Activated CD8-positive, alpha-beta T cell treated with anti-CD3 and anti-CD28 coated beads, Interleukin-2, amount 10 ng/mL, durations not matched to agents 7 days and 5 days (primary cell): Measurements from ENCODE around the gene MYO18A. TPM values are rescaled to one million over a fixed set of nuclear protein-coding genes. Genes with fewer than 3 reads are reported as not detected.

ENCODE experiments used
- ATAC-seq: fragments of 150-1000 bp; cut with Tn5 transposase; one replicate; pipeline ENCODE4 v1.10.0; 2021; ENCODE audit warnings: moderate library complexity
- CTCF ChIA-PET: fragments of 350-600 bp; sonication (Branson Sonifier 250); formaldehyde crosslinking; loops from one replicate; lab custom pipeline; 2021; ENCODE audit warnings: antibody characterized with exemption; lab: Charles Lee
- POLR2A ChIA-PET: fragments of 350-600 bp; sonication (Branson Sonifier 250); formaldehyde crosslinking; loops from one replicate; lab custom pipeline; 2021; ENCODE audit warnings: antibody characterized with exemption; lab: Charles Lee
- DNase-seq: peaks from one replicate; pipeline ENCODE4 v3.0.0-alpha.2; 2020
- H3K27ac Mint-ChIP-seq: one replicate; pipeline ENCODE4 v1.8.0; 2021; ENCODE audit warnings: mild to moderate bottlenecking, mixed read lengths
- H3K27me3 Mint-ChIP-seq: one replicate; pipeline ENCODE4 v1.8.0; 2021; ENCODE audit warnings: low read depth, mixed read lengths
- H3K36me3 Mint-ChIP-seq: one replicate; pipeline ENCODE4 v1.8.0; 2021; ENCODE audit warnings: low read depth, mixed read lengths
- H3K4me1 Mint-ChIP-seq: one replicate; pipeline ENCODE4 v1.8.0; 2021; ENCODE audit warnings: low read depth, mixed read lengths
- H3K4me3 Mint-ChIP-seq: one replicate; pipeline ENCODE4 v1.8.0; 2021; ENCODE audit warnings: mild to moderate bottlenecking, mixed read lengths
- H3K9me3 Mint-ChIP-seq: one replicate; pipeline ENCODE4 v1.8.0; 2022; ENCODE audit warnings: mixed read lengths; ENCODE audit not compliant: insufficient read depth
- total RNA-seq, 2 experiments: library from RNA; stranded (reverse); gene quantifications; one replicate each; pipeline ENCODE4 v1.2.3, GENCODE V29; 2021

MYO18A gene
- total RNA-seq, 2 experiments from 2014 or later = 53.4 to 53.8 TPM

- H3K36me3 Mint-ChIP-seq = peaks cover 9% of the 10 kb centered on the region
- POLR2A ChIA-PET = interaction anchor here (1.0 to 1.2 kb wide), 2 partner anchors 9 kb away, joined by 3 to 4 read pairs; no protein-coding TSS in a partner anchor
- CTCF ChIA-PET = interaction anchor here (1.0 to 1.3 kb wide), 4 partner anchors 13 to 24 kb away, joined by 3 to 5 read pairs (median 4); no protein-coding TSS in a partner anchor
These were observed 79.9 kb downstream of the MYO18A start for GRCh38 chr17:29100296-29100695.

GRCh38 chr17:29099527-29099926 is 80.7 kb downstream of the MYO18A start:
- Mint-ChIP-seq H3K4me1 (peaks cover 7% of the 10 kb centered on the region), H3K27me3 (no peaks in the 10 kb centered on the region), H3K27ac (peak overlapping the region; percentile 64), H3K36me3 (peaks cover 9% of the 10 kb centered on the region), H3K4me3 (no peak overlapping the region), H3K9me3 (no peaks in the 10 kb centered on the region)
- ChIA-PET POLR2A (no interaction called here), CTCF (interaction anchor here (1.3 kb wide), 1 partner anchor 18 kb away, joined by 5 read pairs; no protein-coding TSS in a partner anchor)
- no peak for DNase-seq
- no peak for ATAC-seq

More at GRCh38 chr17:29100296-29100695, 79.9 kb downstream of the MYO18A start:
- Mint-ChIP-seq H3K27ac (no peak overlapping the region), H3K4me1 (peaks cover 7% of the 10 kb centered on the region), H3K9me3 (no peaks in the 10 kb centered on the region), H3K27me3 (no peaks in the 10 kb centered on the region), H3K4me3 (no peak overlapping the region)
- DNase-seq (no peak), ATAC-seq (no peak)

DNA sequence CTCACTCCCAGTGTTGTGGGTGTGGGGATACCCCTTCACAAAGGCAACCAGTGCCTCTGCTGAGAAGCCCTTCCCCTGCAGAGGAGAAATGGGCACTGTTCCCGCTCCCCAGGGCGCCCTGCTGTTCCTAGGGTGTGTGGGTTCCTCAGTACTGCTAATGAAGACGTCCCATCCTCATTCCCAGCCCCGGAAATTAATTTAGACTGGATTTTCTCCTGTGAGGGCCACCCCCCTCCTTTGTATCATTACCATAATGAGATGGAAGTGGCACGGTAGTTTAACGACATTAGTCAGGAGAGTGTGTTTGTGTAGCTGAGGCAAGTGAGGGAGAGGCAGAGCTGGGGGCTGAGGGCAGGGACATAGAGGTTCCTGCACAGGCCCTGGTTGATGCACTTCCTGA is 84.1 kb downstream of the MYO18A start:
- H3K9me3 Mint-ChIP-seq = no peaks in the 10 kb centered on the region
- ATAC-seq = no peak
- H3K27me3 Mint-ChIP-seq = no peaks in the 10 kb centered on the region
- POLR2A ChIA-PET = no interaction called here
- peaks cover 7% of the 10 kb centered on the region for H3K4me1 Mint-ChIP-seq
- CTCF ChIA-PET = no interaction called here
- H3K27ac Mint-ChIP-seq = no peak overlapping the region
- no peak for DNase-seq
- H3K4me3 Mint-ChIP-seq = no peak overlapping the region
- peaks cover 9% of the 10 kb centered on the region for H3K36me3 Mint-ChIP-seq

- Mint-ChIP-seq H3K4me3 (no peak overlapping the region), H3K27ac (no peak overlapping the region), H3K9me3 (no peaks in the 10 kb centered on the region), H3K27me3 (no peaks in the 10 kb centered on the region), H3K36me3 (peaks cover 12% of the 10 kb centered on the region), H3K4me1 (peaks cover 7% of the 10 kb centered on the region)
- CTCF ChIA-PET = interaction anchor here (0.9 to 2.3 kb wide), 2 partner anchors 20 to 129 kb away, joined by 5 to 8 read pairs; no protein-coding TSS in a partner anchor
- DNase-seq (no peak), ATAC-seq (no peak)
- POLR2A ChIA-PET = no interaction called here
These were observed 84.8 kb downstream of the MYO18A start for GRCh38 chr17:29095439-29095838.

DNA sequence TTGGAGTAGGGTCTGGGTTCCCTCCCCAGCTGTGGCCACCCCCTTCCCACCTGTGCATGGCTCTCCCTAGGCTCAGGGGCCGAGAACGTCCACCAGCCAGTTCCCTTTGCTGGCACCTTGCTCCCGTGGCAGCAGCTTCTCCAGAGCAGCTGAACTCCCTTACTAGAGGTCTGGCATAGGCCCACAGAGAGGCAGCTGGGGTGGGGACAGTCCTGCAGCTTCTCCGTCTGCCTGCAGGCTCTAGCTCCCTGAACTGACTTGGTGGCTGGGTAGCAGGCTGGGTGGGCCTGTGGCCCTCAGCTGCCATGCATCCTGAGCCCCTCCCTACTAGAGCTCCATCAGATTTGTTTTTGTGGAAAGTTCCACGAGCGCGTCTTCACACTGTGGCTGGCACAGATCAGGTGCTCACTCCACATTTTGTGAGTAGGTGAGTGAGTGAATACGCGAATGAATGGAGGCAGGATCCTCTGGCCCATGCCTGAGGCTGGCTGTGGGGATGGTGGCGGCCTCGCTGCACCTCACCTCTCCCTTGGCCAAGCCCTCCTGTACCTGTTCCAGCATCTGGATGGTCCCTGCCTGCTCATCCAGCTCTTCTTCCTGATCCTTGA is 86.0 kb downstream of the MYO18A start:
- Mint-ChIP-seq H3K27ac (no peak overlapping the region), H3K36me3 (peaks cover 12% of the 10 kb centered on the region), H3K4me3 (no peak overlapping the region), H3K4me1 (no peaks in the 10 kb centered on the region), H3K9me3 (no peaks in the 10 kb centered on the region), H3K27me3 (no peaks in the 10 kb centered on the region)
- CTCF ChIA-PET = interaction anchor here (1.0 to 2.3 kb wide), 3 partner anchors 22 to 129 kb away, joined by 4 to 8 read pairs (median 5); no protein-coding TSS in a partner anchor
- no peak for ATAC-seq
- POLR2A ChIA-PET = no interaction called here
- DNase-seq = no peak

DNA sequence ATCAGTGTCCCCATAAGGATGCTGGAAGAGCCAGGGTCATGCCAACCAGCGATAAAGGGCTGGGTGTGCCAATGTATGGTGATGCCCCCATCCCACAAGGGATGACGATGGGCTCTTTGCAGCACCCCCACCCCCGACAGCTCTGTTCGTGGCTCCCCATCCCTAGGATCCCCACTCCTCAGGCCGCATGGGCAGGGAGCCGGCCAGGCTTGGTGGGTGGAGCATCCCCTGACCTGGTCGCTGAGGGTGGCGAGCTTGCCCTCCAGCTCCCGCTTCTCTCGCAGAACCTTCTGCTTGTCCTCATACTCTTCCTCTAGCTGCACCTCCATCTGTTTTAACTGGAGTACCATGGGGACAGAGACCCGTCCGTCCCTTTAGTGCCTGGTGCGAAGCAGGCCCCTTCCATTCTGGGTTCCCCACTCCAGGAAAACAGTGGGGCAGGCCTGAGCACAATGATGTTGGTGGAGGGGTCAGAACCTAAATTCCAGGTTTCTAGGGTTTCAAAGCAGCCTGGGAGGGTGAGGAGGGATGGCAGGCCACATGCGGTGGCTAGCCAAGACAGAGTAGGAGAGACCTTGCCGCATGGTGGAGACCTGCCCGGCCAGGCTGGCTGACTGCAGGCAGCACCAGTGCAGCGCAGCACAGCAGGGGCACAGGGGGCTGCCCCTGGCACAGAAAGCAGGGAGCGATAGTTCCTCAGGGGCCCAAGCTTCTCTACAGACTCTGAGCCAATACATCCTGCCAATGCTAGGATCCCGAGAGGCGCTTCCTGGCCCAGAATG is 86.9 kb downstream of the MYO18A start:
- H3K36me3 Mint-ChIP-seq = peaks cover 10% of the 10 kb centered on the region
- H3K27ac Mint-ChIP-seq = no peak overlapping the region
- no peaks in the 10 kb centered on the region for H3K9me3 Mint-ChIP-seq
- POLR2A ChIA-PET = no interaction called here
- CTCF ChIA-PET = interaction anchor here (1.0 to 2.3 kb wide), 4 partner anchors 19 to 128 kb away, joined by 4 to 8 read pairs (median 6); no protein-coding TSS in a partner anchor
- no peaks in the 10 kb centered on the region for H3K4me1 Mint-ChIP-seq
- no peaks in the 10 kb centered on the region for H3K27me3 Mint-ChIP-seq
- ATAC-seq (no peak), DNase-seq (no peak)
- H3K4me3 Mint-ChIP-seq = no peak overlapping the region

DNA sequence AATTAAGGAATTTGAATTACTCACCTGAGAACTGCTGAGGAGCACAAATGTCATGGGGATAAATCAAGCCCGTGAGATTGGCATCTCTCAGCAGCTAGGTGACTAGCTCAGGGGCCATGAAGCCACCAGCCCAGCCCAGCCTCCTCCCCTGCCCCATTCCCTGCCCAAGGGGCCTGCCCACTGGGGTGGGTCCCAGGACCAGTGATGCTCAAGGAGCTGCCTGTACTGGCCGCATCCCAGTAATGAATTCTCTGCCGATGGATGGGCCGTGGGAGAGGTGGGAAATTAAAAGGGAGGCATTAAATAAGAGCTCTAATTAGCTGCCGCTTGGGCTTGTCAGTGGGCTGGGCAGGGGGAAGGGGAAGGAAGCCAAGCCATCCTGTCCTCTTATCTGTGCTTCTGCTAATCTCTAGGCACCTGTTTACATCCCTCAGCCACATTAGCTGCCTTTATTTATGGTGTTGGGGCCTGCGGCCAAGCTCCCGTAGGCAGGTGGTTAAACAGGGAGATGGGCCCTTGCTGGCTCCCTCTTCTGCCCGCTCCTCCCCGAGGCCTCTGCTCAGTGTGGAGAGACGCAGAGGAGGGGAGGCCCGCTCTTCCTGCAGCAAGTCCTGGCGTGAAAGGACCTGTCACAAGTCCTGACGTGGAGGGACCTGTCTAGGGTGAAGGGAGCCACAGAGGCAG is 88.5 kb downstream of the MYO18A start:
- no peak overlapping the region for H3K4me3 Mint-ChIP-seq
- peaks cover 8% of the 10 kb centered on the region for H3K36me3 Mint-ChIP-seq
- no peak for ATAC-seq
- no peak for DNase-seq
- H3K9me3 Mint-ChIP-seq = no peaks in the 10 kb centered on the region
- ChIA-PET POLR2A (interaction anchor here (0.6 to 0.8 kb wide), 2 partner anchors 9 to 26 kb away, joined by 3 to 4 read pairs; no protein-coding TSS in a partner anchor), CTCF (interaction anchor here (1.3 to 2.3 kb wide), 4 partner anchors 20 to 126 kb away, joined by 3 to 11 read pairs (median 6); no protein-coding TSS in a partner anchor)
- no peaks in the 10 kb centered on the region for H3K4me1 Mint-ChIP-seq
- H3K27ac Mint-ChIP-seq = no peak overlapping the region
- H3K27me3 Mint-ChIP-seq = no peaks in the 10 kb centered on the region

DNA sequence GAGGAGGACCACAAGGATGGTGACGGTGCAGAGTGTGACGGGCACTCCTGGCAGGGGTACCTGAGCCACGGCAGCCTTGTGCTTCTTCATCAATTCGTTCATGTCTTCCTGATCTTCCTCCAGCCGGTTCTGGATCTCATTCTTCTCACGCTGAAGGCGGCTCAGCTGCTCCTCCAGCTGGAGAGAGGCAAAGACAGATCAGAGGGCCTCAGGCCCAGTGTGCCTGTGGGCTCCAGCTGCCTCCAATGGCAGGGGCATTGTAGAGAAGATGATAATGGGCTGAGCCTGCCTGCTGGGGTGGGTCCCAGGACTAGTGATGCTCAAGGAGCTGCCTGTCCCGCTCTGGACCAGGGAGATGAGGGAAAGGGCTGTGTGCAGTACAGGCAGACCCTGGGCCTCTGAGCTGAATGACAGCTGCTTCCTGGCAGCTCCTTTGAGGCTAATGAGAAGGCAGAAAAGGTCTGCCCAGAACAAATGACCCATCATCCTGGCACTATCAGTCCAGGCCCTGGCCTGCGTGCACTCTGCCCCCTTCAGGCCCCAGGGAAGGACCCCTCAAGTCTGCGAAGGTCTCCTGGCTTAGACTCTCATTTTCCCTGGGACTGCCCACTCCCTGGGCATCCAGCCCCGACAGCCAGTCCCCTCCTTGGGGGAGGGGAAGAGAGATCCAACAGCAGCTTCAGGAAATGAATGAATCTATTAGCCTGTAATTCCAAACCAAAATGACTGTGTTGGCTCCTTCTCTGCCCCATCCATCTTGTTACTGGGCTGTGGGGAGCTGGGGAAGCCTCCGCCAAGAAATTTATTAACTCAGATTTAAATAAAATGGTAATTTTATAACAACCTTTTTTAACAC is 89.2 kb downstream of the MYO18A start:
- Mint-ChIP-seq H3K36me3 (peaks cover 11% of the 10 kb centered on the region), H3K4me3 (no peak overlapping the region), H3K9me3 (no peaks in the 10 kb centered on the region), H3K27ac (no peak overlapping the region), H3K27me3 (no peaks in the 10 kb centered on the region), H3K4me1 (no peaks in the 10 kb centered on the region)
- no peak for ATAC-seq
- ChIA-PET CTCF (interaction anchor here (1.3 to 2.3 kb wide), 3 partner anchors 23 to 125 kb away, joined by 3 to 11 read pairs (median 5); no protein-coding TSS in a partner anchor), POLR2A (interaction anchor here (0.8 kb wide), 1 partner anchor 9 kb away, joined by 4 read pairs; no protein-coding TSS in a partner anchor)
- DNase-seq = no peak

DNA sequence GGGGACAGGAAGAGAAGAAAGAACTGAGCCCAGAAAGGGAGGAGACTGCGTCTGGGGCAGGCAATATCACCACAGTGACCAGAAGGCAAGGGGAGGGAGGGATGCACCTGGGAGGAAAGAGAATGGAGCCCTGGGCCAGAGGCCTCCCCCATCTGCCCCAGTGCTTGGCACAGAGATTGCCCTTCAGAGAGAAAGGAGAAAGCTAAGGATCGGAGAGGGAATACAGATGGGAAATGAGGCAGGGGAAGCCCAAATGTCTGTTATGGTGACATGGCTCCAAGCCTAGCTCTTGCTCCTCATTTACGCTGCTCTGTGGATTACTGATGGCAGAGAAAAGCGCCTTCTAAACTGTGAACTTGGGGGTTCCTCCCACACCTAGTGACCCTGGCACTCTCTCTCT is 90.1 kb downstream of the MYO18A start:
- H3K27ac Mint-ChIP-seq = no peak overlapping the region

DNA sequence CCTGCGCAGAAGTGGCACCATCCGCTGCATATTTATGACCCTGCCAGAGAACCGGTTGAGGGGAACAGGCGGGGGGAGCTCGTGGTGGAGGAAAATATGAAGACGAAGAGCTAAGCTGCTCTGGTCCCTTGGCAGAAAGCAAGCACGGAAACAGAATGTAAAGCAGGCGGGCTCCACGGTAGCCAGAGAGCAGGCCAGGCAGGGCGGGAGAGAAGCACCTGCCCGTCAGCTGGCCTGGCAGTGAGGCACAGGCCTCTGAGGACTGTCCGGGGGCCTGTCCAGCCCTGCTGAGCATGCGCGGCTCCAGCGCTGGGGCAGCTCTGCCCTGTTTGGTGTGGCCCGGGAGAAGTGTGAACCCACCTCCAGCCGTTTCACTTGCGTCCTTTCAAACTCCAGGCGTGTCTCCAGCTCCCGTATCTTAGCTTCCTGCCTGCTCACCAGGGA is 90.6 kb downstream of the MYO18A start:
- no peak overlapping the region for H3K4me3 Mint-ChIP-seq
- DNase-seq (no peak), ATAC-seq (no peak)
- no peaks in the 10 kb centered on the region for H3K4me1 Mint-ChIP-seq
- H3K27me3 Mint-ChIP-seq = no peaks in the 10 kb centered on the region
- no peaks in the 10 kb centered on the region for H3K9me3 Mint-ChIP-seq
- ChIA-PET CTCF (interaction anchor here (0.8 to 1.3 kb wide), 2 partner anchors 13 to 22 kb away, joined by 3 to 4 read pairs; no protein-coding TSS in a partner anchor), POLR2A (no interaction called here)
- H3K27ac Mint-ChIP-seq = no peak overlapping the region
- peaks cover 11% of the 10 kb centered on the region for H3K36me3 Mint-ChIP-seq

More for the DNA sequence above, 90.1 kb downstream of the MYO18A start:
- no peak for DNase-seq
- Mint-ChIP-seq H3K4me3 (no peak overlapping the region), H3K4me1 (no peaks in the 10 kb centered on the region), H3K36me3 (peaks cover 11% of the 10 kb centered on the region), H3K9me3 (no peaks in the 10 kb centered on the region), H3K27me3 (no peaks in the 10 kb centered on the region)
- ChIA-PET CTCF (interaction anchor here (0.8 to 2.3 kb wide), 2 partner anchors 22 to 124 kb away, joined by 3 to 11 read pairs; no protein-coding TSS in a partner anchor), POLR2A (no interaction called here)
- ATAC-seq = no peak
